CD4-positive, alpha-beta memory T cell (primary cell): ENCODE results near the gene ZNF620. TPM values are rescaled to one million over a fixed set of nuclear protein-coding genes. Genes with fewer than 3 reads are reported as not detected.

Experiments used
- CTCF ChIA-PET: fragments of 350-600 bp; sonication (Branson Sonifier 250); formaldehyde crosslinking; loops from one replicate; lab custom pipeline; 2021; ENCODE audit warnings: inconsistent platforms; ENCODE audit not compliant: partially characterized antibody; lab: Charles Lee
- POLR2A ChIA-PET: fragments of 350-600 bp; sonication (Branson Sonifier 250); formaldehyde crosslinking; loops from one replicate; lab custom pipeline; 2021; ENCODE audit not compliant: partially characterized antibody; lab: Charles Lee
- DNase-seq, 5 donors: peaks; one replicate each; pipeline versions ENCODE4 v3.0.0 to v3.0.0-alpha.2; 2020 to 2022; ENCODE audit warnings: mixed read lengths in 1 of 5
- H3K27ac ChIP-seq: one replicate; pipeline ENCODE4 v1.7.0; 2013; ENCODE audit warnings: low read depth, low read length
- H3K27me3 ChIP-seq: 2 replicates; pipeline ENCODE4 v1.7.0; 2013; ENCODE audit warnings: mild to moderate bottlenecking, low read length, moderate library complexity; ENCODE audit not compliant: insufficient read depth
- H3K36me3 ChIP-seq: 2 replicates; pipeline ENCODE4 v1.7.0; 2013; ENCODE audit warnings: mild to moderate bottlenecking, low read length, moderate library complexity; ENCODE audit not compliant: insufficient read depth
- H3K4me1 ChIP-seq: 2 replicates; pipeline ENCODE4 v1.7.0; 2013; ENCODE audit warnings: mild to moderate bottlenecking, low read length, moderate library complexity; ENCODE audit not compliant: insufficient read depth
- H3K4me3 ChIP-seq, 2 donors: one replicate each; pipeline ENCODE4 v1.7.0; 2013; ENCODE audit warnings: low read length in 2 of 2, mild to moderate bottlenecking in 1 of 2
- H3K9me3 ChIP-seq, 2 donors: one replicate each; pipeline ENCODE4 v1.7.0; 2013; ENCODE audit warnings: low read length in 2 of 2, control low read depth in 1 of 2; ENCODE audit not compliant: control insufficient read depth in 1 of 2
- H3K27ac Mint-ChIP-seq, 7 donors: one replicate each; pipeline ENCODE4 v1.8.0; 2020 to 2021; ENCODE audit warnings: mixed read lengths in 7 of 7, mild to moderate bottlenecking in 6 of 7, inconsistent platforms in 3 of 7, moderate library complexity in 3 of 7
- H3K27me3 Mint-ChIP-seq, 2 donors: one replicate each; pipeline ENCODE4 v1.8.0; 2020 to 2021; ENCODE audit warnings: mixed read lengths in 2 of 2
- H3K36me3 Mint-ChIP-seq, 2 donors: one replicate each; pipeline ENCODE4 v1.8.0; 2020 to 2021; ENCODE audit warnings: mixed read lengths in 2 of 2, inconsistent platforms in 1 of 2, mild to moderate bottlenecking in 1 of 2
- H3K4me1 Mint-ChIP-seq, 4 donors: one replicate each; pipeline ENCODE4 v1.8.0; 2020 to 2021; ENCODE audit warnings: mixed read lengths in 4 of 4, mild to moderate bottlenecking in 1 of 4
- H3K4me3 Mint-ChIP-seq, 8 donors: one replicate each; pipeline ENCODE4 v1.8.0; 2020 to 2021; ENCODE audit warnings: mixed read lengths in 8 of 8, mild to moderate bottlenecking in 7 of 8, moderate library complexity in 6 of 8, inconsistent platforms in 3 of 8
- H3K9me3 Mint-ChIP-seq, 8 donors: one replicate each; pipeline ENCODE4 v1.8.0; 2020 to 2021; ENCODE audit warnings: mixed read lengths in 8 of 8, mild to moderate bottlenecking in 5 of 8, inconsistent platforms in 3 of 8, moderate library complexity in 1 of 8
- intact Hi-C: fragments of 100-400 bp; cut with micrococcal nuclease; formaldehyde crosslinking; loops from one replicate; pipeline ENCODE4 v1.15.1; 2023
- polyA plus RNA-seq, 2 donors: library from polyadenylated mRNA; unstranded; fragments of 300-500 nt; fragmentation: Illumina TruSeq; gene quantifications; one replicate each; pipeline ENCODE4 v1.2.3, GENCODE V29; 2021
- total RNA-seq, 2 experiments: library from RNA; stranded (reverse); gene quantifications; one replicate each; pipeline ENCODE4 v1.2.3, GENCODE V29; 2021

ZNF620 gene
- total and polyA plus RNA-seq, 4 experiments from 2014 or later: 1.2 to 3.8 (median 3.6) TPM

DNA sequence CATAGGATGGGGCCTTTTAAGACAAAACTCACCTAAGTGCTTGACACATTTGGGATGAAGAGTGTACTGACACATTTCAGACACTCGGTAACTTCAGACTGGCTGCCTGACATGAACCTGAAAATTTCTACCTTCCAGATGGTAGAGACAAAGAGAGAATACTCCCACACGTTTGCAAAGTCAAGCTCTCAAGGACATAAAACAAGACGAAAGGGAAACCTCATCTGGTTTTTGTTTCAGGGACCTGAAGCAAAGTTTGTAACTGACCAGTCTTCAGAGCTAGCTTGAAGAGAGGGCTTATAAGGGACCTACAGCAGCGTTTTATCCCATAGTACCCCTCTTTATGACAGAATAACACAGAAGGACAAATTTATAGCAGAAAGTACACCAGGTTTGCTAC is 60.9 kb downstream of the ZNF620 start:
- no peak overlapping the region for H3K4me3 Mint-ChIP-seq
- peaks cover 6 to 7% of the 10 kb centered on the region in 2 donors for H3K27me3 Mint-ChIP-seq
- H3K9me3 Mint-ChIP-seq: no peaks in the 10 kb centered on the region
- no peak overlapping the region for H3K27ac Mint-ChIP-seq
- no peak overlapping the region for H3K27ac ChIP-seq
- no peak for DNase-seq
- no peaks in the 10 kb centered on the region for H3K27me3 ChIP-seq
- POLR2A ChIA-PET: no interaction called here
- no peak overlapping the region for H3K4me3 ChIP-seq
- no peaks in the 10 kb centered on the region for H3K36me3 ChIP-seq
- H3K36me3 Mint-ChIP-seq: no peaks in the 10 kb centered on the region
- intact Hi-C loops: no loop called here
- no peaks in the 10 kb centered on the region for H3K9me3 ChIP-seq
- CTCF ChIA-PET: interaction anchor here (1.8 to 2.5 kb wide), 2 partner anchors 14 to 18 kb away, joined by 6 read pairs; no protein-coding TSS in a partner anchor
- H3K4me1 ChIP-seq: no peaks in the 10 kb centered on the region
- H3K4me1 Mint-ChIP-seq: no peaks in the 10 kb centered on the region

Other genes starting within 250 kb of the ZNF620 start
- 10 to 100 TPM; 61.2 TPM for gene EIF1B, start 196.3 kb upstream of the ZNF620 start, total RNA-seq
- gene EIF1B, start 196.3 kb upstream of the ZNF620 start, polyA plus RNA-seq: 10 to 100 TPM; 36.5 to 59.1 TPM
- gene ENTPD3, start 118.9 kb upstream of the ZNF620 start, total RNA-seq: not detected
- not detected for gene ENTPD3, start 118.9 kb upstream of the ZNF620 start, polyA plus RNA-seq
- gene RPL14, start 48.7 kb upstream of the ZNF620 start, total RNA-seq: 1,000 to 10,000 TPM; 2,669 to 2,785 TPM
- gene RPL14, start 48.7 kb upstream of the ZNF620 start, polyA plus RNA-seq: 1,000 to 10,000 TPM; 1,004 to 1,669 TPM
- gene ZNF619, start 28.9 kb upstream of the ZNF620 start, total RNA-seq: 10 to 100 TPM; 14.0 to 16.6 TPM
- gene ZNF619, start 28.9 kb upstream of the ZNF620 start, polyA plus RNA-seq: 1 to 10 TPM; 2.3 to 2.9 TPM
- 10 to 100 TPM; 23.7 to 27.4 TPM for gene ZNF621, start 18.9 kb downstream of the ZNF620 start, total RNA-seq
- 1 to 10 TPM; 1.6 to 3.8 TPM for gene ZNF621, start 18.9 kb downstream of the ZNF620 start, polyA plus RNA-seq